Measurements from ENCODE around the gene FSD1L. TPM values are rescaled to one million over a fixed set of nuclear protein-coding genes. Genes with fewer than 3 reads are reported as not detected.
"Not testable (repeated sequence)": the region's sequence is repeated elsewhere in the genome, so short reads cannot be mapped to it uniquely, and the experiment has no call there.

The FSD1L gene
- total RNA-seq, 1 experiment from 2014 or later, result 6.4 TPM

- Histone ChIP-seq H3K4me3 (no peak overlapping the region), H3K27me3 (no peaks in the 10 kb centered on the region), H3K4me1 (no peaks in the 10 kb centered on the region), H3K9me3 (replicated peaks) (peaks cover 3% of the 10 kb centered on the region; the same call in 1 of the 2 replicates), H3K27ac (no peak overlapping the region), H3K36me3 (0 out of 2 replicates have a peak, but pooled peaks cover 7% of the 10 kb centered on the region)
- DNase-seq, result no peak
Observed at GRCh38 chr9:105531530-105531929, 83.7 kb downstream of the FSD1L start.

DNA sequence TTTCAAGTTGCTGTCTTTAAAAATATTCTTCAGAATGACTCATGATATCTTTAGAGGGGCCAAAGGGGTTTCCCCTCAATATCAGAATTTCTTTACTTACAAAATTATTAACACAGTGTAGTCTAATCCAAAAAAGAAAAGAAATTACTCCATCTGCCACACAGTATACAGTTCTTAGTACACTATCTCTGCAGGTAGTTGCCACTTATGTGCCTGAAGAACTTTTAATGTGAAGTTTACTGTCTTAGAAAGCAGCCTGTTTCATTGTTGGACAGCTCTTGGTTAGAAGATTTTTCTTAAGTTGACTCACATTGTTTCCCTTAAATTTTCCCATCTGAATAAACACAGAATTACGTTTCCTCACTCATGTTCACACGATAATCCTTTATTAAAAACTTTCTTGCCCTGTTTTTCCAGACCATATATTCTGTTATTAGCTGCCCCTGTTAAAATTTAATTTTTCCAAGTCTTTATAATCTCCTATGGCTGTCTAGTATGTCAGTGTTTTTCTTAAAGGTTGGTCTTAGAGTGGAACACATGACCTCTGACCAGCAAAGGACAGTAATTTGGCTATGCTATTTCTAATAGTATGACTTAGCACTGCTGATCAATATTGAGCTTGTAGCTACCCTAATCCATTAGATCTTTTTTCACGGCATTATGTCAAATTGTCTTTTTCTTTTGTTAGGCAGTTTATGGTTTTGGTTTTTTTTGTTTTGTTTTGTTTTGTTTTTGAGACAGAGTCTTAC lies 88.3 kb downstream of the FSD1L start:
- H3K9me3 ChIP-seq (replicated peaks), result no peaks in the 10 kb centered on the region
- DNase-seq, result no peak
- H3K4me1 ChIP-seq, result no peaks in the 10 kb centered on the region
- no peak overlapping the region for H3K27ac ChIP-seq
- no peaks in the 10 kb centered on the region for H3K27me3 ChIP-seq
- no peak overlapping the region for H3K4me3 ChIP-seq
- H3K36me3 ChIP-seq, result peaks cover 7% of the 10 kb centered on the region; the same call in 1 of the 2 replicates

DNA sequence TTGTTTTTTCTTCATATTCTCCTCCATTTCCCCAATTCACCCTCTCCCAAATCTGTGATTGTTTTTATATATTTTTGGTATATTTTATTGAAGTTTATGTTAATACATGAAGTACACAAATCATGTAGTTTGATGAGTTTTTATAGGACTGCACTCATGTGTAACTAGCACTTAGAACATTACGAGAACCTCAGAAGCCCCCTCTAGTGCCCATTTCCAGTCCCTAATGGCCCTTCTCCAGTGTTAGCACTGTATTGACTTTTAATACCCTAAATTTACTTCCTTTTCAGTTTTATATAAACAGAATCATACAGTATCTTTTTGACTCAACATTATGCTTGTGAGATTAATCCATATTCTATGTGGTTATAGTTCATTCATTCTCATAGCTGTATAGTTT lies 91.6 kb downstream of the FSD1L start:
- Histone ChIP-seq H3K4me1 (no peaks in the 10 kb centered on the region), H3K36me3 (peaks cover 4% of the 10 kb centered on the region; the same call in 1 of the 2 replicates), H3K27ac (no peak overlapping the region), H3K27me3 (no peaks in the 10 kb centered on the region), H3K4me3 (no peak overlapping the region), H3K9me3 (replicated peaks) (no peaks in the 10 kb centered on the region)
- peak in 1 of 2 experiments; percentile 29 for DNase-seq

DNA sequence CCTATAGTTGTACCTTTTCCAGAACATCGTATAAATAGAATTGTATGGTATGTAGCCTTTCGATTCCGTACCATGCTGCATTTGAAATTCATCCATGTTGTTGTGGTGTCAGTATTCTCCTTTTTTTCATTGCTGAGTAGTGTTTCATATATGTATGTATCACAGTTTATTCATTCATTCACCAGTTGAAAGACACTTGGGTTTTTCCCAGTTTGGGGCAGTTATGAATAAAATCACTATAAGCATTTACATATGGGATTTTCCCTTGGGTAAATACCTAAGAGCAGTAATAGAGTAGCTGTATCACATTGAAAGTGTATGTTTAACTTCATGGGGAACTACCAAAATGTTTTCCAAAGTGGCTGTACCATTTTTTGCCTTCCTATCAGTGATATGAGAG lies 94.0 kb downstream of the FSD1L start:
- DNase-seq, result no peak
- Histone ChIP-seq H3K27me3 (no peaks in the 10 kb centered on the region), H3K36me3 (no peaks in the 10 kb centered on the region; the same call in 1 of the 2 replicates), H3K9me3 (replicated peaks) (no peaks in the 10 kb centered on the region), H3K4me1 (no peaks in the 10 kb centered on the region), H3K4me3 (no peak overlapping the region), H3K27ac (no peak overlapping the region)

- DNase-seq, result no peak
- Histone ChIP-seq H3K4me1 (no peaks in the 10 kb centered on the region), H3K4me3 (no peak overlapping the region), H3K36me3 (no peaks in the 10 kb centered on the region), H3K27me3 (no peaks in the 10 kb centered on the region), H3K27ac (no peak overlapping the region), H3K9me3 (replicated peaks) (no peaks in the 10 kb centered on the region)
Observed at GRCh38 chr9:105554042-105554441, 106.2 kb downstream of the FSD1L start.

DNA sequence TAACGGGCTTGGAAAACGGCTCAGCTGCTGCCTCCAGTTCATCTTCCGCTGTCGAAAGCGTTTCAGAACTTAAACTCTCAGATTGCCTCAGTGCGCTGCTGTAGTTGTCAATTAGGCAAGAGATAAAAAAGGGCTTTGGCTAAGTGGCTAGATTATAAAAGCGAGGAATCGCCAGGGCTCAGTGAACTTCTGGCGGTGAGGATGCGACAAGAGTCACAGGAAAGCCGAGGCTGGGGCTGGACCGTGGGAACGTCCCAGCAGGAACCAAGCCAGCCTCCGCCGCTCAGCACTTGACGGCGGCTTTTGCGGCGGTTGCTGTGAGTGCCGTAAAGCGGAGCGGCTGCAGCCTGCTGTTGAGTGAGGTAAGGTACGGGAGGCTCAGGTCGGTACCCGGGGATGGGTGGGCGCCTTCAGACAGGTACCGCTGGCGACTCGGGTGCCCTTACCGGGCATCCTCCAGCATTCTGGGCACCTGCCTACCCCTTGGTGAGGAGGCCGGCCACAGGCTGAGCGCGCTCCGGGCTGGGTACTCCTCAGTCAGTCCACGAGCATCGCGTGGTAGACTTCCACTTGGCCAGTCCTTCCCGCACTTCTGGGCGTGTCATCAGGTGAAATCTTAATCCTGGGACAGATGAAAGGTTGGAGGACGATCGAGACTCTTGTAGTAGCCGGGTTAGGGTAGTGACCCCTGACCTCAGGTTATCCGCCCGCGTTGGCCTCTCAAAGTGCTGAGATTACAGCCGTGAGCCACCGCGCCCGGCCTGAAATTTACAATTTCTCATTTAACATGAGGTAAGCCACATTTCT lies 110.2 kb downstream of the FSD1L start, which contains the start of gene FKTN:
Gene FKTN, plus strand, starts transcription at position 328 of the 807 bp plus-strand sequence. CDS start 16,902 bp downstream, outside the sequence.
- no peaks in the 10 kb centered on the region for H3K27me3 ChIP-seq
- peaks cover 4% of the 10 kb centered on the region; the same call in 1 of the 2 replicates for H3K36me3 ChIP-seq
- peak; percentile 86 to 91 for DNase-seq
- H3K4me3 ChIP-seq, result peak within 1 kb of the TSS; percentile 93
- H3K27ac ChIP-seq, result peak within 1 kb of the TSS; percentile 35; the same call in 1 of the 2 replicates
- H3K4me1 ChIP-seq, result no peaks in the 10 kb centered on the region
- H3K9me3 ChIP-seq (replicated peaks), result peaks cover 10% of the 10 kb centered on the region

DNA sequence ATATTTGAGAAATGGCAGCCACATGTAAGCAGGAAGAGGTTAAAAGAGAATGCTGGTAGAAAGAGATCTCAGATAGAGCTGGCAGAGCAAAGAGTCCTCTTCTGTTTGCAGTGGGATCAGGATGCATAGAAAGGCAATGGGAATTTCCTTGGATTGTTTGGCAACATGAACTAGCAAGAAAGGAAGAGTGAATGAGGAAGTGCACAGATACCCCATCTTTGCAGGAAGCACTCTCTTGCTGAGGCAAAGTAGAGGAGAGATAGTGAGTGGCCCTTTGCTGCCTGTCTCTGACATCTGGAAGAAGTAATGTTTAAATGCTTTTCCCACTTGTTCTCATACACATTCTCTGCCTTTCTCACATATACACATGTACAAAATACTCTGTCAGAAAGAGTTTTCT lies 124.6 kb downstream of the FSD1L start:
- DNase-seq, result no peak
- H3K36me3 ChIP-seq, result peaks cover 10% of the 10 kb centered on the region
- no peak overlapping the region for H3K27ac ChIP-seq
- H3K9me3 ChIP-seq (replicated peaks), result peaks cover 6% of the 10 kb centered on the region
- H3K27me3 ChIP-seq, result no peaks in the 10 kb centered on the region
- no peak overlapping the region for H3K4me3 ChIP-seq
- H3K4me1 ChIP-seq, result no peaks in the 10 kb centered on the region

DNA sequence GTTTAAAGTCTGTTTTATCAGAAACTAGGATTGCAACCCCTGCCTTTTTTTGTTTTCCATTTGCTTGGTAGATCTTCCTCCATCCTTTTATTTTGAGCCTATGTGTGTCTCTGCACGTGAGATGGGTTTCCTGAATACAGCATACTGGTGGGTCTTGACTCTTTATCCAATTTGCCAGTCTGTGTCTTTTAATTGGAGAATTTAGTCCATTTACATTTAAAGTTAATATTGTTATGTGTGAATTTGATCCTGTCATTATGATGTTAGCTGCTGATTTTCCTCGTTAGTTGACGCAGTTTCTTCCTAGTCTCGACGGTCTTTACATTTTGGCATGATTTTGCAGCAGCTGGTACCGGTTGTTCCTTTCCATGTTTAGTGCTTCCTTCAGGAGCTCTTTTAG lies 132.1 kb downstream of the FSD1L start:
- not testable (repeated sequence) for H3K27ac ChIP-seq; H3K27me3 ChIP-seq; H3K4me3 ChIP-seq; H3K4me1 ChIP-seq; DNase-seq; H3K9me3 ChIP-seq (replicated peaks)
- peaks cover 17% of the 10 kb centered on the region for H3K36me3 ChIP-seq

DNA sequence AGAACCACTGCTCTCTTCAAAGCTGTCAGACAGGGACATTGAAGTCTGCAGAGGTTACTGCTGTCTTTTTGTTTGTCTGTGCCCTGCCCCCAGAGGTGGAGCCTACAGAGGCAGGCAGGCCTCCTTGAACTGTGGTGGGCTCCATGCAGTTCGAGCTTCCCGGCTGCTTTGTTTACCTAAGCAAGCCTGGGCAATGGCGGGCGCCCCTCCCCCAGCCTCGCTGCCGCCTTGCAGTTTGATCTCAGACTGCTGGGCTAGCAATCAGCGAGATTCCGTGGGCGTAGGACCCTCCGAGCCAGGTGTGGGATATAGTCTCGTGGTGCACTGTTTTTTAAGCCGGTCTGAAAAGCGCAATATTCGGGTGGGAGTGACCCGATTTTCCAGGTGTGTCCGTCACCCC lies 133.7 kb downstream of the FSD1L start:
- not testable (repeated sequence) for H3K4me3 ChIP-seq; H3K27ac ChIP-seq; H3K9me3 ChIP-seq (replicated peaks); H3K36me3 ChIP-seq; H3K4me1 ChIP-seq; DNase-seq; H3K27me3 ChIP-seq

DNA sequence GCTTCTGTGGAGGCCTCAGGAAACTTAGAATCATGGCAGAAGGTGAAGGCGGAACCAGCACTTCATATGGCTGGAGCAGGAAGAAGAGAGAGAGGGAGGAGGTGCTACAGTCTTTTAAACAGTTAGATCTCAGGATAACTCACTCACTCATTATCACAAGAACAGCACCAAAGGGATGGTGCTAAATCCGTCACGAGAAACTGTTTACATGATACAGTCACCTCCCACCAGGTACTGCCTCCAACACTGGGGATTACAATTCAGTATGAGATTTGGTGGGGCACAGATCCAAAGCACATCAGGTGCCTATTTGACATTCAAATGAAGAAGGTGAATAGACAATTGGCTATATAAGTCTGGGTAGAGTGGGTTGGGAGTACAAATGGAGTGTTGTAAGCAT lies 145.3 kb downstream of the FSD1L start:
- Histone ChIP-seq H3K27ac (no peak overlapping the region), H3K9me3 (replicated peaks) (0 out of 2 replicates have a peak, but pooled peaks cover 5% of the 10 kb centered on the region), H3K4me3 (no peak overlapping the region), H3K27me3 (no peaks in the 10 kb centered on the region), H3K4me1 (no peaks in the 10 kb centered on the region), H3K36me3 (peaks cover 15% of the 10 kb centered on the region)
- no peak for DNase-seq

Other genes with a start within 250 kb of the FSD1L start
- gene SLC44A1, start 203.4 kb upstream of the FSD1L start, total RNA-seq (2014; rRNA removed; shearing (Covaris generic)), result 17.9 and 18.3 TPM in 2 replicates
- 22.2 and 28.4 TPM in 2 replicates for gene FKTN, start 110.1 kb downstream of the FSD1L start, total RNA-seq (2014; rRNA removed; shearing (Covaris generic))
- not detected in 2 replicates for gene TAL2, start 214.4 kb downstream of the FSD1L start, total RNA-seq (2014; rRNA removed; shearing (Covaris generic))
- 25.4 and 27.1 TPM in 2 replicates for gene TMEM38B, start 246.5 kb downstream of the FSD1L start, total RNA-seq (2014; rRNA removed; shearing (Covaris generic))